Right lobe of liver (tissue), 4 donors: ENCODE measurements around the gene GNB1L.

Experiments used
- CTCF ChIP-seq, 4 donors: fragments of 200-600 bp in 3 of 4; fragments of 450-650 bp in 1 of 4; IDR thresholded peaks; one replicate each; pipeline versions ENCODE4 v1.5.1 to v1.8.0; 2016 to 2022; ENCODE audit warnings: antibody characterized with exemption in 4 of 4, mild to moderate bottlenecking in 2 of 4
- POLR2A ChIP-seq: fragments of 450-650 bp; IDR thresholded peaks from one replicate; pipeline ENCODE4 v1.6.1; 2017; ENCODE audit warnings: antibody characterized with exemption, mild to moderate bottlenecking
- donor health status: DM: no; HTN: no; CAD: no.
- donor health status: DM: no; HTN: no; CAD: no.
- donor health status: DM: no; HTN: yes; CAD: no.

GRCh38 chr22:19892925-19893324 is 38.3 kb upstream of the GNB1L start:
- TF ChIP-seq CTCF (IDR thresholded peaks at IDR 0.05), result no peak
- TF ChIP-seq POLR2A, result no peak
